MM.1S (cell line): ENCODE results near the gene ZNF862.

Experiments used
- DNase-seq: peaks from one replicate; pipeline ENCODE4 v3.0.0-alpha.2; 2015
- H2AFZ ChIP-seq: fragments of 300-600 bp; sonication (generic); 2 replicates; pipeline ENCODE4 v1.6.0; 2016; ENCODE audit warnings: antibody characterized with exemption, low read length
- H3F3A ChIP-seq: fragments of 300-600 bp; sonication (generic); 2 replicates; pipeline ENCODE4 v1.6.1; 2016; ENCODE audit warnings: mild to moderate bottlenecking, antibody characterized with exemption, low read length, moderate library complexity, mixed read lengths; ENCODE audit not compliant: insufficient read depth
- H3K27ac ChIP-seq: fragments of 300-600 bp; sonication (generic); 2 replicates; pipeline ENCODE4 v1.5.1; 2016; ENCODE audit warnings: mild to moderate bottlenecking, low read length
- H3K27me3 ChIP-seq: fragments of 300-600 bp; sonication (generic); replicated peaks from 2 replicates; pipeline ENCODE4 v1.6.0; 2016; ENCODE audit warnings: low read length; ENCODE audit not compliant: insufficient read depth
- H3K36me3 ChIP-seq: fragments of 300-600 bp; sonication (generic); replicated peaks from 2 replicates; pipeline ENCODE4 v1.6.1; 2016; ENCODE audit warnings: mild to moderate bottlenecking, low read length, mixed read lengths; ENCODE audit not compliant: insufficient read depth
- H3K4me1 ChIP-seq: fragments of 300-600 bp; sonication (generic); 2 replicates; pipeline ENCODE4 v1.6.1; 2016; ENCODE audit warnings: low read length, mixed read lengths
- H3K4me2 ChIP-seq: fragments of 300-600 bp; sonication (generic); 2 replicates; pipeline ENCODE4 v1.6.0; 2016; ENCODE audit warnings: low read depth, low read length
- H3K4me3 ChIP-seq: fragments of 300-600 bp; sonication (generic); 2 replicates; pipeline ENCODE4 v1.5.1; 2016; ENCODE audit warnings: low read length, mixed read lengths
- H3K79me2 ChIP-seq: fragments of 300-600 bp; sonication (generic); 2 replicates; pipeline ENCODE4 v1.6.1; 2016; ENCODE audit warnings: mixed run types, low read length, mixed read lengths
- H3K9ac ChIP-seq: fragments of 300-600 bp; sonication (generic); 2 replicates; pipeline ENCODE4 v1.6.1; 2016; ENCODE audit warnings: low read length, mixed read lengths
- H3K9me2 ChIP-seq: fragments of 300-600 bp; sonication (generic); replicated peaks from 2 replicates; pipeline ENCODE4 v1.6.1; 2016; ENCODE audit warnings: mild to moderate bottlenecking, low read length, mixed read lengths; ENCODE audit not compliant: insufficient read depth
- H3K9me3 ChIP-seq: fragments of 300-600 bp; sonication (generic); replicated peaks from 2 replicates; pipeline ENCODE4 v1.6.1; 2016; ENCODE audit warnings: mild to moderate bottlenecking, low read length, mixed read lengths; ENCODE audit not compliant: insufficient read depth
- H4K20me1 ChIP-seq: fragments of 300-600 bp; sonication (generic); 2 replicates; pipeline ENCODE4 v1.6.1; 2016; ENCODE audit warnings: mild to moderate bottlenecking, low read length, moderate library complexity, mixed read lengths; ENCODE audit not compliant: insufficient read depth
- EZH2 ChIP-seq: fragments of 300-600 bp; sonication (generic); optimal IDR thresholded peaks from 2 replicates; pipeline ENCODE3; 2017; ENCODE audit warnings: low read depth, mild to moderate bottlenecking, antibody characterized with exemption, low read length, mixed read lengths
- EZH2phosphoT487 ChIP-seq: fragments of 300-600 bp; sonication (generic); IDR thresholded peaks from 2 replicates; pipeline ENCODE4 v1.6.1; 2018; ENCODE audit warnings: antibody characterized with exemption, low read length
- TF ChIP-seq, protein P1 (sequence below): fragments of 300-600 bp; sonication (generic); IDR thresholded peaks from 2 replicates; pipeline ENCODE4 v1.5.1; 2016; ENCODE audit warnings: antibody characterized with exemption, low read length, mixed read lengths

The ZNF862 gene

DNA sequence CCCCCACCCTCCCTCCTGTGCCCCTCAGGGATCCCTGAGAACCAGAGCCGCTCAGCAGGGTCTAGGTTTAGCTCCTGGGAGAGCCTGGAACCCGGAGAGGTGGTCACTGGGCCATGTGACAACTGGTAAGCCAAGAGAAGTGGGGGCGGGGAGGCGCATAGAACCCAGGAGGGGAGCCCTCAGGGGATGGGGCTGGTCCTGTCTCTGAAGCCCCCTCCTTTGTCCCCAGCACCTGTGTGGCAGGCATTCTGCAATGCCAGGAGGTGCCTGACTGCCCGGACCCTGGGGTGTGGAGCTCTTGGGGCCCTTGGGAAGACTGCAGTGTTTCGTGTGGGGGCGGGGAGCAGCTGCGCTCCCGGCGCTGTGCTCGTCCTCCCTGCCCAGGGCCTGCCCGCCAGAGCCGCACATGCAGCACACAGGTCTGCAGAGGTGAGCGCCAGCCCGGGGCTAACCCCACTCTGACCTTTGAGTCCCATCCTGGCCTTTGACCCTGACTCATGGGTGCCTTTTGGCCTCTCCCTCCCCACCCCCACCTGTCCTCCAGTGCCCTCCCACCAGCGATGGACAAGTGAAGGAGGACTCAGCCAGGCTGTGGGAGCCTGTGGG, 22.4 kb upstream of the ZNF862 start:
- H2AFZ ChIP-seq: no peak overlapping the region
- no peak overlapping the region for H3K27ac ChIP-seq
- H3K9me2 ChIP-seq: no peaks in the 10 kb centered on the region
- TF ChIP-seq EZH2phosphoT487: no peak
- TF ChIP-seq, protein P1, sequence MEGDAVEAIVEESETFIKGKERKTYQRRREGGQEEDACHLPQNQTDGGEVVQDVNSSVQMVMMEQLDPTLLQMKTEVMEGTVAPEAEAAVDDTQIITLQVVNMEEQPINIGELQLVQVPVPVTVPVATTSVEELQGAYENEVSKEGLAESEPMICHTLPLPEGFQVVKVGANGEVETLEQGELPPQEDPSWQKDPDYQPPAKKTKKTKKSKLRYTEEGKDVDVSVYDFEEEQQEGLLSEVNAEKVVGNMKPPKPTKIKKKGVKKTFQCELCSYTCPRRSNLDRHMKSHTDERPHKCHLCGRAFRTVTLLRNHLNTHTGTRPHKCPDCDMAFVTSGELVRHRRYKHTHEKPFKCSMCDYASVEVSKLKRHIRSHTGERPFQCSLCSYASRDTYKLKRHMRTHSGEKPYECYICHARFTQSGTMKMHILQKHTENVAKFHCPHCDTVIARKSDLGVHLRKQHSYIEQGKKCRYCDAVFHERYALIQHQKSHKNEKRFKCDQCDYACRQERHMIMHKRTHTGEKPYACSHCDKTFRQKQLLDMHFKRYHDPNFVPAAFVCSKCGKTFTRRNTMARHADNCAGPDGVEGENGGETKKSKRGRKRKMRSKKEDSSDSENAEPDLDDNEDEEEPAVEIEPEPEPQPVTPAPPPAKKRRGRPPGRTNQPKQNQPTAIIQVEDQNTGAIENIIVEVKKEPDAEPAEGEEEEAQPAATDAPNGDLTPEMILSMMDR: no peak
- H4K20me1 ChIP-seq: no peaks in the 10 kb centered on the region
- H3K4me2 ChIP-seq: no peak overlapping the region
- H3K36me3 ChIP-seq: no peaks in the 10 kb centered on the region
- H3K4me3 ChIP-seq: no peak overlapping the region
- no peak for DNase-seq
- H3K79me2 ChIP-seq: no peaks in the 10 kb centered on the region
- H3K9me3 ChIP-seq: no peaks in the 10 kb centered on the region
- no peak overlapping the region for H3K9ac ChIP-seq
- no peaks in the 10 kb centered on the region for H3F3A ChIP-seq
- peaks cover 98% of the 10 kb centered on the region for H3K27me3 ChIP-seq
- no peaks in the 10 kb centered on the region for H3K4me1 ChIP-seq

DNA sequence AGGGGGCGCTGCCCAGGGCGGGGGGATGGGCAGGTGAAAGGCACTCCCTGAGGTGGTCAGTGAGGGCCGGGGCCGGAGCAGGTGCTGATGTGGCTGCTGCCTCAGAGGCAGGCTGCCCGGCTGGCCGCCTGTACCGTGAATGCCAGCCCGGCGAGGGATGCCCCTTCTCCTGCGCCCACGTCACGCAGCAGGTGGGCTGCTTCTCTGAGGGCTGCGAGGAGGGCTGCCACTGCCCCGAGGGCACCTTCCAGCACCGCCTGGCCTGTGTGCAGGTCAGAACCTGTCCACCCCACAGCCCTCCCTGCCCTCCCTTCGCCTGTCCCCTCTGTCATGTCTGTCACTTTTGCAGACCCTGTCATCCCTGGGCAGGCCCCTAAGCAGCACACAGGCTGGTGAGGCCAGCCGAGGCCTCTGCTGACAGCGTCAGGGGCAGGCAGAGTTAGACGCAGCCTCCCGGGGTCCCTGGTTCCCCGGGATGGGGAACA, 21.9 kb upstream of the ZNF862 start:
- TF ChIP-seq EZH2 (no peak), EZH2phosphoT487 (no peak)
- TF ChIP-seq, protein P1: no peak
- no peak for DNase-seq
- no peaks in the 10 kb centered on the region for H4K20me1 ChIP-seq
- H3F3A ChIP-seq: no peaks in the 10 kb centered on the region
- H3K4me3 ChIP-seq: no peak overlapping the region
- H3K27ac ChIP-seq: no peak overlapping the region
- no peaks in the 10 kb centered on the region for H3K9me3 ChIP-seq
- H3K4me2 ChIP-seq: no peak overlapping the region
- H3K9ac ChIP-seq: no peak overlapping the region
- no peaks in the 10 kb centered on the region for H3K36me3 ChIP-seq
- no peaks in the 10 kb centered on the region for H3K9me2 ChIP-seq
- no peaks in the 10 kb centered on the region for H3K79me2 ChIP-seq
- no peak overlapping the region for H2AFZ ChIP-seq
- H3K27me3 ChIP-seq: peaks cover 100% of the 10 kb centered on the region
- no peaks in the 10 kb centered on the region for H3K4me1 ChIP-seq

DNA sequence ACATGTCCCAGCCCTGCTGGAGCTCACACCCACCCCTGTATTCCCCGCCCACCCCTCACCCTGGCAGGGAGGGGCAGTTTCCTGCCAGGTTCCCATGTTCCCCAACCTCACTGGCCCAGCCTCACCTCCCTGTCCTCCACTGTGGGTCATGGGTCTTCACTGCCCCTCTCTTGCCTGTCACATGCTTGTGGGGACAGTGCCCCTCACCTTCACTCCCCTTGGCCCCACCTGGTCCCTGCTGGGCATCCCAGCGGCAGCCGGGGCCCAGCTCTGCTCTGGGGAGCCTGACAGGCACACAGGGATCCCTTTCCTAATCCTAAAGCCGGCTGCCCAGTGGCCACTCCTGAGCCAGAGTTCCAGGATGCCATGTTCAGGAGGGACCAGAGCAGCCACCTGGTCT, 21.4 kb upstream of the ZNF862 start:
- TF ChIP-seq EZH2phosphoT487: no peak
- TF ChIP-seq, protein P1: no peak
- TF ChIP-seq EZH2: no peak
- Histone ChIP-seq H2AFZ (no peak overlapping the region), H3K4me2 (no peak overlapping the region)

More for the DNA sequence above, 21.4 kb upstream of the ZNF862 start:
- Histone ChIP-seq H3K9ac (no peak overlapping the region), H3K79me2 (no peaks in the 10 kb centered on the region), H3F3A (no peaks in the 10 kb centered on the region), H4K20me1 (no peaks in the 10 kb centered on the region), H3K9me3 (no peaks in the 10 kb centered on the region), H3K27ac (no peak overlapping the region), H3K9me2 (no peaks in the 10 kb centered on the region), H3K4me3 (no peak overlapping the region), H3K27me3 (peaks cover 100% of the 10 kb centered on the region), H3K36me3 (no peaks in the 10 kb centered on the region), H3K4me1 (no peaks in the 10 kb centered on the region)
- no peak for DNase-seq
